ENCODE data around the gene MBD2.
A peak's percentile ranks its signal among the peaks of the same experiment; 100 is the strongest.
"Not testable (repeated sequence)": the region's sequence is repeated elsewhere in the genome, so short reads cannot be mapped to it uniquely, and the experiment has no call there.

Gene MBD2

DNA sequence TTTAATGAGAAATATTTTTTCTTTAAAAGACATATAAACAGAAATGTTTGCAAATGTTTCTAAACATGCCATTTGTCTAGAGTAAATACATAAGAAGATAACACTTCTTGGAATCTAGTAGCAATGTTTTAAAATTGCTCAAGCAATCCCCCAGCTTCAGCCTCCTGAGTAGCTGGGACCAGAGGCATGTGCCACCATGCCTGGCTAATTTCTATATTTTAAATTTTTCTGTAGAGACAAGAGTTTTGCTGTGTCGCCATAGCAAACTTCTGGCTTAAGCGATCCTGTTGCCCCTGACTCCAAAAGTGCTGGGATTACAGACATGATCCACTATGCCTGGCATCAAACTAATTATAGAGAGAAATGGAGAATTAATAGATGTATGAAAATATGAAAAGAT is 14.6 kb upstream of the MBD2 start:
- no peak for DNase-seq
- intact Hi-C loops (cut with DNase I), result no loop called here

DNA sequence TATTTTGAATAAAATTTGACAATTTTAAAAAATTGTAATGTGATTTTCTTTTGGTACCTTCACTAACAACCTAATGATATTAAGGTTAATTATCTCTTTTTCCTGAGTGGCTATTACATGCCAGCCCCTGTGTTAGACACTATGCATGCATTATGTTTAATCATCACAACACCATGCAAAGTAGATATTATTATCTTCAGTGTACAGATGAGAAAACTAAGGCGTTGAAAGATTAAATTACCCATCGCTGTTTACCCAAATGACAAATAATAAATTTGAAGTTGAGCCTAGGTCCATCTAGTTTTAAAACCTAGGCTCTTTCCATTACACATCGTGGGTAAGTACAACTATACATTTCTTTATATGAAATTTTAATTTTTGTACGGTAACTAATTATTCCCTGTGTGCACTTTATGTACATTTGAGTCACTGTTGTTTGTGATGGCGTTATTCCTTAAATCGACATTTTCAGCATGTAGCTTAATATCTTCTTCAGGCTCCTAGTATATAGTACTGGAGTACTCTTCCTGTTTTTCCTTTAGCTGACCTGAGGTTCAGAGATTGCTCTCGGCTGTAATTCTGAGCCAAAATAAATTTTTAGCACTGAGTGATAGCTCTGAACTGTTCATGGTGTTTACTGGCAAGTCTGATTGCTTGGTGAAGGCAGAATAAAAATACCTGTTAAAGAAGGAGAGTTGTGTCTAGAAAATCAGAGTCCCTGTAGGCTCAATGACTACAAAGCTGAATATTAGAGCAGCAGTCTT is 13.9 kb upstream of the MBD2 start:
- intact Hi-C loops (cut with DNase I), result no loop called here
- no peak for DNase-seq

GRCh38 chr18:54235871-54236270 is 11.4 kb upstream of the MBD2 start:
- intact Hi-C loops (cut with DNase I), result no loop called here
- no peak for DNase-seq

DNA sequence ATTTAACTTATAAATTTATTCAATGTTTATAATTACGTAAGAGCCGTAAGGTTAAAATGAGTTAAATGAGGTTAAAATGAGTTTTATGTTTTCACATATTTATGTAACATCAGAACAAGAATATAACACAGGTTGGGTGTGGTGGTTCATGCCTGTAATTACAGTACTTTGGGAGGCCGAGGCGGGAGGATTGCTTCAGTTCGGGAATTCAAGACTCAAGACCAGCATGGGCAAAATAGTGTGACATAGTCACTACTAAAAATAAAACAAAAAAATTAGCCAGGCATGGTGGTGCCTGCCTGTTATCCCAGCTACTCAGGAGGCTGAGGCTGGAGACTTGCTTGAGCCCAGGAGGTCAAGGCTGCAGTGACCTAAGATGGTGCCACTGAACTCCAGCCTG is 9.3 kb upstream of the MBD2 start:
- intact Hi-C loops (cut with DNase I), result no loop called here
- no peak for DNase-seq

DNA sequence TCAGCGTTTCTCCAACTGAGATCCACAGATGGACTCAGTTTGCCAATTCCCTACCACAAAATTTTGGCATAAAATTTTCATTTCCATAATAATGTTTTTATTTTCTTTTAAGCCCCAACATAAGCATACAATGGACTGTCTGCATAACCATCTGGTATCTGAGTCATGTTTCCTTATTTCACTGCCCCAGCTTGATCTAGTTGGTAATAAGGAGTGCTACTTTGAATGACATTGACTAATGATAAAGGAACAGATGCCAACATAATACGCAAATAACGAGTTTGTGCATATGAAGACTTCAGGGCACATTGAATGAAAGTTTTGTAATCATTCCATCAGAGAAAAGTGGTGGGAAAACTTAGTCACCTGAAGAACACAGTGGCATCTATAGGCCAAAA is 8.8 kb upstream of the MBD2 start:
- no peak for DNase-seq
- intact Hi-C loops (cut with DNase I), result no loop called here

- intact Hi-C loops (cut with DNase I), result no loop called here
- DNase-seq, result no peak
Observed at GRCh38 chr18:54232485-54233227, 8.2 kb upstream of the MBD2 start.

- DNase-seq, result no peak
- intact Hi-C loops (cut with DNase I), result no loop called here
Observed at GRCh38 chr18:54229421-54230059, 5.1 kb upstream of the MBD2 start.

DNA sequence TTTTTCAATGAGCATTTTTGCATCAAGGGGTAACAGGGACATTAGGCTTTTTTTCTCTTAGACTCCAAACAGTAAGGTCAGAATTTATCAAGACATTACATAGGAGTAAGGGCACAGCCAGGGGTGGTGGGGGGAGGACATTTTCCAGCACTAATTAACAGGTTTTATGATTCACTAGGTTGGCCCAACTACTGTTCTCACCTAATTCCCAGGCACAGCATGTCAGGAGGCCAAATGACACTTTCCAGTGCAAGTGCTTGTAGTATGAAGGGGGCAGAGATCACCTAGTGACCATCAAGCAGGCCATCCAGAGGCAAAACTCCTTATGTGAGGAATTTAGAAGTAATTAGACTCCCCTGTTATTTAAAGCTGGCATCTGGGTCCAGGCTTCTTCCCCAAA is 3.9 kb upstream of the MBD2 start:
- intact Hi-C loops (cut with DNase I), result no loop called here
- DNase-seq, result no peak

DNA sequence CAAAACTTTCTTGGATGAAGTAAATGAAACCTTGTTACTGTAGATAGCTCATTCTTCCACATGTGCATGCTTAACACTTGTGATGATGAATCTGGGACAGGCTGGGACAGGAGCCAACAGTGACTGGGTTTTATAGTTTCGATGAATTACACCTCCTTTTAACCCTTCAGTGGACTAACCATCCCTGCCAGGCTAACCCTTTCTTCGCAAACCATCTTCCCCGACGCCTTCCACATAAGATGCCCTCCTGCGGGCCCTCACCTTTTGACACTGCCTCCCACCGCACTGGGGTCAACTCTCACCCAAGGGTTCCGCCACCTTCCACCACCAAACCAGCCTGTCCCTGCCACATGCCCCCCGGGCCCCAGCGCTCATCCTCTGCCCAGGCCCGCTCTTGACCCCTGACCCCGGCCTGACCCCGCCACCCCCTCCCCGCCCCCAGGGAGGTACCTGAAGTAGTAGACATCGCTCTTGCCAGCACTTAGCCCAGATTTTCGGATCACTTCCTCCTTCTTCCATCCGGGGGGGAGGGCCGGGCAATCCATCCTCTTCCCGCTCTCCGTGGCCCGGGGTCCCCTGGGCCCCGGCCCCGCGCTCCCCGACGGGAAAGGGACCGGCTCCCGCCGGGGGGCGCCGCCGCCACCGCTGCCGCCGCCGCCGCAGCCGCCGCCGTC is 764 bp downstream of the MBD2 start:
- DNase-seq, result peak in 3 of 10 donors; percentile 14 to 83 (median 25)
- intact Hi-C loops (cut with DNase I), result loop anchor here (1.0 kb wide), 2 partner anchors 46 to 134 kb away; partner anchors contain the start of genes C18orf54, POLI and STARD6

DNA sequence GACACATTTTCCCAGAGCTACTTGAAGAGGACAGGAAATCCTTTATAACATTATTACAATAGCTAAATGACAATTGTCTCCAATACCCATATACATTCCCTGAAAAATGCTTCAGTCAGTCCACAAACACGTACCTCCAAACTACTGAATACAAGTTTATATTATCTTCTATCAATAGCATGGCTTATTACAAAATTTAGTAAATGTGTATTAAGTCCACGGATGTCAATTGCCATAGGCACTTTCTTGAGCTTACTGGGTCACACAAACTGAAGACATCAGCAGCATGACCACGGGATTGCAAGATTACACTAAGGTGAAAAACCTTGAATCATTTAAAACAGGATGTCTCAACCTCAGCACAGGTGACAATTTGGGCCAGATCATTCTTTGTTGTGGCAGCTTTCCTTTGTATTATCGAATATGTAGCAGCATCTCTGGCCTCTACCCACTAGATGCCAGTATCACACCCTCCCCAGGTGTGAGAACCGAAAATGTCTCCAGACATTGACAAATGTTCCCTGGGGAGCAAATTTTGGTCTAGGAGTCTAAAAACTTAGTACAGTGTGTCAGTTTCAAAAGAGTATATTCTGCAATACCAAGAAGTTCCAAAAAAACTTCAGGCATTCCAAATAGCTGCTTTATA is 1.4 kb downstream of the MBD2 start:
- intact Hi-C loops (cut with DNase I), result no loop called here
- no peak for DNase-seq

DNA sequence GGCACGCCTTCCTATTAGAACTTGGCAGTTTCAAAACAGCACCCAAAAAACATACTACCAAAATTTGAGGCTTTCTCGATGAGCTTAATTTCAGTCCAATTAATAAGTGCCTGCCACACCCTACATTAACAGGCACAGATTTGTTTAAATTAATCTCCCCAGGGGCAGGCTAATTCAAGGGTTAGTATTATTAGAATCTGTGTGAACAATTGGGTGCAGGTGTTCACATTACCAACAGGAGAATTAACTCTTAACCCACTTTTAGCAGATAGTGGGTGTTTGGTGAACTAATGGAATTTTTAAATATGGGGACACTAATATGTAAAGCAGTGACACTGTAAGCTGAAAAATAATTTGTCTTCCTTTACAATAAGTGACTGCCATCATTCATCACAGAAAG is 4.1 kb downstream of the MBD2 start:
- DNase-seq, result no peak
- intact Hi-C loops (cut with DNase I), result no loop called here

DNA sequence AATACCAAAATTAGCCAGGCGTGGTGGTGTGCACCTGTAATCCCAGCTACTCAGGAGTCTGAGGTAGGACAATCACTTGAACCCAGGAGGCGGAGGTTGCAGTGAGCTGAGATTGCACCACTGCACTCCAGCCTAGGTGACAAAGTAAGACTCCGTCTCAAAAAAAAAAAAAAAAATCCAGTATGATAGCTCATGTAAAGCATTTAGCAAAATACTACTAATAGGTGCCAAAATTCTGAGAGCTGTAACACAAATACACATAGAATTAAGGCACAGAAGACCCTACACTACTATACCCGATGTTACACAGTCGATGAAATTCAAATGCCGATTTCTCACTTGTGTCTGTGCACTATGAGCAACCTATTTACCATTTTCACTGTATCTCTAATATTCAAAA is 5.7 kb downstream of the MBD2 start:
- intact Hi-C loops (cut with DNase I); DNase-seq: not testable (repeated sequence)

DNA sequence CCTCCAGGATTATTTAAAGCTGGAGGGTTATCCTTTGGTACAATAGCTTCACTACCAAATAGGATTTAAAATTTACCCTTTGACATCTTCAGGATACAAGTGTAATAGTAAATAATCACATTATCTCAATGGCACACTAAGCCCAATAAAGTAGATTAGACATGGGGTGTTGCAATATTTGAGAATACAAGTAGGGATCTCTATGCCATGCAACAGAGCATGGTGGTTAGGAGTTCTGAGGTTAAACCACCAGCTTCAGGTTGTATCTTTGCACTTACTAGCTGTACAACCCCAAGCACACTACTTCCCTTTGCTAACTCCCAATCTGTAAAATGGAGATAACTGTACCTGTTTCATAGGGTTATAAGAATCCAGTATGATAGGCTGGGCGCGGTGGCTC is 6.2 kb downstream of the MBD2 start:
- DNase-seq, result no peak
- intact Hi-C loops (cut with DNase I), result no loop called here

DNA sequence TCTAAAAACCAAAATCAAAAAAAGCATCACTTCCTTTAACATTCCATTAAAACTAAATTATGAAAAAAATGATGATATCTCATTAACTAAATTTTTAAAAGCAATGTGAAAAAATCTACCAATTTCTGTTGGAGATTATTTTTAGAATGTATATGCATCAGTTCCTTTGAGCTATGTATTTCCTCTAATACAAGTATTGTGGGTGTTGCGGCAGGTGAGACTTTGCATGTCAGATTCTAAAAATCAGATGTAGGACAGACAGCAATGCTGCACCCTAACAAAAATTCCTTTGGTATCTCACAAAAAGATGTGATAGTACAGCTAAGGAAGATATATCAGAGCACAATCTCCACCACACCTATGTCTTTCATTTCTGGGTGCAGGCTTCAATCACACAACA is 6.8 kb downstream of the MBD2 start:
- no peak for DNase-seq
- intact Hi-C loops (cut with DNase I), result no loop called here

- intact Hi-C loops (cut with DNase I), result no loop called here
- DNase-seq, result no peak
Observed at GRCh38 chr18:54215069-54215468, 9.4 kb downstream of the MBD2 start.

GRCh38 chr18:54210463-54210862 is 14.0 kb downstream of the MBD2 start:
- no peak for DNase-seq
- intact Hi-C loops (cut with DNase I), result no loop called here

GRCh38 chr18:54209471-54210180 is 14.8 kb downstream of the MBD2 start:
- intact Hi-C loops (cut with DNase I), result no loop called here
- no peak for DNase-seq

GRCh38 chr18:54206447-54206846 is 18.0 kb downstream of the MBD2 start:
- no peak for DNase-seq
- intact Hi-C loops (cut with DNase I), result no loop called here

DNA sequence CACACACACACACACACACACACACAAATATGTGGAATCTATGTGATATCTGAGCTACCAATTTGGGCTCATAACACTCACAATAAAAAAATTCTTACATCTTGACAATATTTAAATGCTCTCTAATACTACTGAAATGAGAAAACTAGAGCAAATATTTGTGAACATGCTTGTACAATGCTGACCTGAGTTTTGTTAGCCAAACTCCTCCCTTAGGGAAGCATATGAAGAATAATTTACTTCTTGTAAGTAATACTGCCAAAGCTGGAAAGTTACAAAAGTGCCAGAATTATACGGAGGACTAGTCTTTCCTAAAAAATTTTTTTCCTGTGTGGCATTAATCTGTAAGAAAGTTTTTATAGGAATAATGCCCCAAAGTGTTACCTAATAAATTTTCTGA is 18.5 kb downstream of the MBD2 start:
- intact Hi-C loops (cut with DNase I), result no loop called here
- no peak for DNase-seq

DNA sequence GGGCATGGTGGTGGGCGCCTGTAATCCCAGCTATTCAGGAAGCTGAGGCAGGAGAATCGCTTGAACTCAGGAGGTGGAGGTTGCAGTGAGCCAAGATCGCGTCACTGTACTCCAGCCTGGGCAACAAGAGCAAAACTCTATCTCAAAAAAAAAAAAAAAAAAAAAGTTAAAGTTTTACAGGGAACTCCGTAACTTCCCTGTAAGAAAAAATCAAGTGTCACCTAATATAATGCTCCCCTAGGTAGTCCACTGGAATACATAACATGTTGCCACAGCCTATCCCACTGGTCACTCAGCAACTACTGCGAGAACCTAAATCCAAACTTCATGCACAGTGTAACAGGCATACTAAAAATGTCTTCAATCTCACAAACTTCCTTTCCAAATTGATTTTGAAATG is 19.0 kb downstream of the MBD2 start:
- intact Hi-C loops (cut with DNase I), result not testable (repeated sequence)

More for the DNA sequence above, 19.0 kb downstream of the MBD2 start:
- DNase-seq, result not testable (repeated sequence)
